DMS79 treated with DMSO at 0.1 percent for 48 hours (cell line): ENCODE data around the gene CUZD1.
A peak's percentile ranks its signal among the peaks of the same experiment; 100 is the strongest.
"Not testable (repeated sequence)": the region's sequence is repeated elsewhere in the genome, so short reads cannot be mapped to it uniquely, and the experiment has no call there.

ENCODE experiments used
- DNase-seq: peaks from one replicate; lab custom pipeline; 2025; lab: John Stamatoyannopoulos, UW

CUZD1 gene, protein sequence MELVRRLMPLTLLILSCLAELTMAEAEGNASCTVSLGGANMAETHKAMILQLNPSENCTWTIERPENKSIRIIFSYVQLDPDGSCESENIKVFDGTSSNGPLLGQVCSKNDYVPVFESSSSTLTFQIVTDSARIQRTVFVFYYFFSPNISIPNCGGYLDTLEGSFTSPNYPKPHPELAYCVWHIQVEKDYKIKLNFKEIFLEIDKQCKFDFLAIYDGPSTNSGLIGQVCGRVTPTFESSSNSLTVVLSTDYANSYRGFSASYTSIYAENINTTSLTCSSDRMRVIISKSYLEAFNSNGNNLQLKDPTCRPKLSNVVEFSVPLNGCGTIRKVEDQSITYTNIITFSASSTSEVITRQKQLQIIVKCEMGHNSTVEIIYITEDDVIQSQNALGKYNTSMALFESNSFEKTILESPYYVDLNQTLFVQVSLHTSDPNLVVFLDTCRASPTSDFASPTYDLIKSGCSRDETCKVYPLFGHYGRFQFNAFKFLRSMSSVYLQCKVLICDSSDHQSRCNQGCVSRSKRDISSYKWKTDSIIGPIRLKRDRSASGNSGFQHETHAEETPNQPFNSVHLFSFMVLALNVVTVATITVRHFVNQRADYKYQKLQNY

DNA sequence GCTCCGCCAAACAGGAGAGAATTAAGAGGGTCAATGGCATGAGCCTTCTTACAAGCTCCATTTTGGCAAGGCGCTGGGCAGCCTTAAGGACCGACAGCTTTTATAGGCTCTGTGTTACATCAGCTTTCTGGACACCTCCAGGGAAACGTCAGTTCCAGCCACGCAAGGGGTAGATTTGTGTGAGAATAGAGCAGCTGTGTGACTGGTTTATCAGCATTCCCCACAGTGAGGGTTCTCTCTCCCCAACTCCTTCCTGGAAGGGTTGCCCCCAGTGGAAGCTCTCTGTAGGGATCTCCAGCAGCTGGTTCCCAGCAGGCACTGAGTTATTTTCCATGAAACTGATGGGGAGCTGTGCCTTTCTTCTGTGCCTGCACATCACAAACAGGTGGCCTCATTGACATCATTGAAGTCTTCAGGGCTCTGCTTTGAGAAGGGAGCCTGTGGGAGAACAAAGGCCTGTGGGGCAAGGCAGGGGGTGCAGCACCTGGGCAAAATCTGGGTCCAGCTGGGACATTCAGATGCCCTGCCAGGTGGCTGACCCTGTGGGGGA, at the start of gene CUZD1:
Gene CUZD1 (minus strand): TSS at position 75 of the 550 bp plus-strand sequence. CDS start 14 bp downstream, at position 61.
- DNase-seq, result no peak

DNA sequence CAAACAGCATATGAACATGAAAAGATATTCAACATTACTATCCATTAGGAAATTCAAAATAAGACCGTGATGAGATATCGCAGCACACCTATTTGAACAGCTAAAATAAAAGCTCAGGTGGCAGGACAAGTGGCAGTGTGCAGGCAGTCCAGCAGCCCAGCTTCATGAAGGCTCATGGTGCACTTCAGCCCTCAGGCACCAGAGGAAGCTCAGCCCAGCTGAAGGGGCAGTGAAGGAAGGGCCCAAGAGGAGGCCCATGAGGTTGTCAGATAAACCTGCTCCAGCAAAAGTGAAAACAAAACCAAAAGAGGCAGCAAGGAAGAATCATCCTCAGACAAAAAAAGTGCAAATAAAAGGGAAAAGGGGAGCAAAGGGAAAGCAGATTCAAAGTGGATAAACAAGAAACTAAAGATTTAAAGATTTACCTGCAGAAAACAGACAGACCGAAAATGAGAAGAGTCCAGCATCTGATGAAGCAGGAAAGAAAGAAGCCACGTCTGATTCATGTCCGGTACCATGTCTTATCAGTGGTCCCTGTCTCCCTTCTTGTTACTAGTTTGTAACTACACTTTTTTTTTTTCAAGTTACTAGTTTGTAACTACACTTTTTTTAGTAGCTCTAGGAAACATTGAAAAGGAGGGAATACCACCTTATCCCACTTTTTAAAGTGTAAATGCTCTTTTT, 48.7 kb upstream of the CUZD1 start:
- DNase-seq, result no peak

DNA sequence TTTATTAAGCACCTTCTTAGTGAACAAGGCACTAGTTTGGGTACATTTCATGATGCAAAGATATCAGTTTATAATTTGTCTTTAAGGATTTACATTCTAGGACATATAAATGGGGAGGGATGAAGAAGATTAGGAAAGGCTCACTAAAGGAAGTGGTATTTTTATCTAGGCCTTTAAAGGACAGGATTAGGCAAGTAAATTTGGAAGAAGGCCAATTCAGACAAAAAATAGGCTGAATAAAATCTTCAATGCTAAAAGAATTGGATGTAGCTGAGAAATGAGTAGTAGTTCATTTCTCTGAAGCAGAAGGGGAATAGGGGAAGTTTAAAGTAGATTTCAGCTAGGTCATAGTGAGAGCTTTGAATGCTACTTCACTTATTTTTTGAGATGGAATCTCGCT, 38.5 kb upstream of the CUZD1 start:
- DNase-seq, result no peak

DNA sequence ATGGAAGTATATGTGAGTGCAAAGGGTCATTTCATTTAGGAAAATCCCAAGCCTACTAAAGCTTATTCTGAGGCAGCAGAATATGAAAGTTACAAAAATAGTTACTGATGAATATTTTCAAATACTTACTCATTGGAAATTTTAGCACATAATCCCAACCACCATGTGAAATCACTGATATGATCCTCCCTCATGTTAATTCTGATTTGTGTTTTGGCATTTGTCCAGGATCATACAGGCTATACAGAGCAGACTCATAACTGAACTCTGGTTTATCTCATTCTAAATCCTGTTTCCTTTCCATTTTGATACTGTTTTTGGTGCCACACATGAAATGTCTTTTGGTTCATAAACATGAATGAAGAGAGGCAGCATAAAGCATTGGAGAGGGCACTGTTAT, 37.1 kb upstream of the CUZD1 start:
- DNase-seq, result no peak

DNA sequence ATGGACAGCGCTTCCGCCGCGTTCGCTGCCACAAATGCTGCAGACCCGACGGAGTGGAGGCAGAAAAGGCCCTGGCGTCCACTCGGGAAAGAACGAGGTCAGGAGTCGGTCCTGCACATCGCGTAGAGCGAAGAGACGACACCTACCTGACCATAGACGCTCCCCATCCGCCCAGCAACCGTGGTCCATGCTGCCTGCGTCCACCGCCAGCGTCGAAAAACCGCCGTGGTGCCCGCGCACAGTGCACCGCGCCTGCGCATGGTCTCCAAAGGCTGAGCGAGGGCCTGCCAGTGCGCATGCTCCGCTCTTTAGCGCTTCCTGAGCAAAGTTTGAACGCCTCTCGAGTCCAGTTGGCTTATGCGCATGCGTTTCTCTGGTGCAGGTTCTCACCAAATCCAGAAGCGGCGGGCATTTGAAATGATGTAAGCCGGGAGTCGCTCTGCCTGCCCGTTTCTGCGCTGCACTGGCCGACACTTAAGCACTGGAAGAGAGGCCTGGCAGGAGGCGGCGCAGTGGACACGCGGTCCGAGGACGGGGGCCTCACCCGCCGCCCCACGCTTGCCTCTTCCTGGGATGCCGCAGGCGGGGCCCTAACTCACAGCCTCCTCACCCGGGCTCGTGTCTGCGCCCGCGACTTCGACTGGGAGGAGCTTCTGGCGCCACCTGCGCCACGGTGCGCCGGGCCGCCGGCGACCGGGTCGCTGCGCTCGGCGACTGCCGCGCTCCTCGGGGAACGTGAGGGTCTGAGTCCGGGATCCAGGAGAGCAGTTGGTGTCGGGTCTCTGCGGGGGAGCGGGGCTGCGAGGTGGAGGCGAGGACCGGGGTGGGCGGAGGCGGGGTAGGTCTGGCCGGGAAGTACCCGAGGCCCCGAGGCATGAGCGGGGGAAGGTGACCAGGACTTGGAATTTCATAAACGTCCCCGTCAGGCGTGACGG, 33.9 kb upstream of the CUZD1 start, which contains the start of gene FAM24B:
Gene FAM24B (minus strand): TSS at position 243 of the 935 bp plus-strand sequence. CDS start 29,066 bp downstream, outside the sequence.
- DNase-seq, result peak; percentile 83

DNA sequence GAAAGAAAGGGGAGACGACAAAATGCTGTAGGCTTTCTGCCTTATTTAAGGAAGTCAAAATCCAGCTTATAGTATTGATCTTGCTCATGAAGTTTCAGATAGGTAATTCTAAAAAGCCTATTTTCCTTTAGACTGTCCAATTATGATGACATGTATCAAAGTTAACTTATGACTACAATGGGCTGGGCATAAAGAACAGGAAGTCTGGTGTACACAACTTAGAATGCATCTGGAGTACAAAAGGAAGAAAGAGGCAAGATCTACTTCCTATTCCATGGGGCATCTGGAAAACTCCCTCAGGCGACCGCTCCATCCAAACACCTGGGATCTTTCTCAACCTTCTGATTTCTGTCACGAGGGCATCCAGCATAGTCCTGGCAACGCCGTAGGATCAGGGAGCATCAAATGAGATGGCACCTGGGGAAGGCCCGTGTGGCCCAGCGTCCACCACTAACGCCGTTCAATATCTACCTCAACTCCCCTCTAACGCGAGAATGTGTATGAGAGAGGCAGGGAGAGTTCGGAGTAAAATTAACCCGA, 33.2 kb upstream of the CUZD1 start:
- DNase-seq, result peak; percentile 19

DNA sequence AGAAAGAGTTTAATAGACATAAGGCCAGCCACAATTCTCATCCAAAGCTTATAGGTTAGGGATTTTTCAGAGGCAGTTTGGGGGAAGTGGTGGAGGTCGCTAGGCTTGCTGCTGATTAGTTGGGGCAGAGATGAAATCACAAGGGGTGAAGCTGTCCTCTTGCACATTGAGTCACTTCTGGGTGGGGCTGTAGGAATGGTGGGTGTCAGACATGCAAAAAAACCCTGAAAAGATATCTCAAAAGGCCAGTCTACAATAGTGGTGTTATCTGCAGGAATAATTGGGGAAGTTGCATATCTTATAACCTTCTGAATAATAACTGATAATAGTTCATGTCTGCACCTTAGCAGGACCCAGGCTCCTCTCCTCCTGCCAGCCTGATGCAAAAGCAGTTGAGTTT, 31.6 kb upstream of the CUZD1 start:
- DNase-seq, result no peak

DNA sequence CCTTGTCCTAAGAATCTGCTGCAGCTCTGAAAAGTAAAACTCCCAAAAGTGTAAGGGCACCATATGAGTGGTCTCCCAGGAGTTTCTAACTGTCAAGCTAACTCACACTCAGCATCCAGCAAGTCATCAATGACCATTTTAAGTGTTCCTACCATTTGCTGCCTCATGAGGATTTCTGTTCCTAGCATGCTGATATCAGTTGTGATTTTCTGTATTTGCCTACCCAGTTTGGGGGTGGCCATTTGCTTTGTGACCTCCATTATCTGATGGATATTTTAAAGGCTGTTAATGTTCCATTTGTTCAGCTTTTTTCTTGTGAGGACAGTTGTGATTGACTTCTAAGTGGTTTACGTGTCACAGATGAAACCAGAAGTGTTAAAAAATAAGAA, 30.8 kb upstream of the CUZD1 start:
- no peak for DNase-seq

DNA sequence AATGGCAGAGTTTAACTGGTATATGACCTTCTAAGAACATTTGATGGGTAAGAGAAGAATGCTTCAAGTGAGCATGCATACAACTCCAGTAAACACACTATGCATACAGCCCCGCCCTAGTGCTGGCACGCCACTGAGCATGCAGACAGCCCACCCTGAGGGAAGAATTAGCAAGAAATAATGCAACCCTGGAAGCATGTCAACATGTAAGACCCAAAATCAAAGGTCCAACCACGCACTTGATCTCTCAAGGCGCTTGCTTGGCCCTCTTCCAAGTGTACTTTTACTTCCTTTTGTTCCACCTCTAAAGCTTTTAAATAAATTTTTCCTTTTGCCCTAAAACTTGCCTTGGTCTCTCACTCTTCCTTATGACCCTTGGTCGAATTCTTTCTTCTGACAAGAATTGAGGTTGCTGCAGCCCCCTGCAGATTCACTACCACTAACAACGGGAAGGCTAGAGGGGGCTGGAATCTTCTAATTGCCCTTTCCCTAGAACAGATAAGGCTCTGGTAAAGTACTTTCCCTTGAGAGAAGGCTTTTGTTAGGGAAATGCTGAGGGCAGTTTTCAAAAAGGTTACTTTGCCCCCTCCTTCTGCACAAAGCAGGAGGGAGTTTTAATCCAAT, 30.3 kb upstream of the CUZD1 start:
- peak; percentile 90 for DNase-seq

DNA sequence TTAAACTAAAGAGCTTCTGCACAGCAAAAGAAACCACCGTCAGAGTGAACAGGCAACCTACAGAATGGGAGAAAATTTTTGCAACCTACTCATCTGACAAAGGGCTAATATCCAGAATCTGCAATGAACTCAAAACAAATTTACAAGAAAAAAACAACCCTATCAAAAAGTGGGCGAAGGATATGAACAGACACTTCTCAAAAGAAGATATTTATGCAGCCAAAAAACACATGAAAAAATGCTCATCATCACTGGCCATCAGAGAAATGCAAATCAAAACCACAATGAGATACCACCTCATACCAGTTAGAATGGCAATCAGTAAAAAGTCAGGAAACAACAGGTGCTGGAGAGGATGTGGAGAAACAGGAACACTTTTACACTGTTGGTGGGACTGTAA, 26.3 kb upstream of the CUZD1 start:
- not testable (repeated sequence) for DNase-seq

DNA sequence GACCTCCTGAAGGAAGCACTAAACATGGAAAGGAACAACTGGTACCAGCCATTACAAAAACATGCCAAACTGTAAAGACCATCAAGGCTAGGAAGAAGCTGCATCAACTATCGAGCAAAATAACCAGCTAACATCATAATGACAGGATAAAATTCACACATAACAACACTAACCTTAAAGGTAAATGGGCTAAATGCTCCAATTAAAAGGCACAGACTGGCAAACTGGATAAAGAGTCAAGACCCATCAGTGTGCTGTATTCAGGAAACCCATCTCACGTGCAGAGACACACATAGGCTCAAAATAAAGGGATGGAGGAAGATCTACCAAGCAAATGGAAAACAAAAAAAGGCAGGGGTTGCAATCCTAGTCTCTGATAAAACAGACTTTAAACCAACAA, 23.1 kb upstream of the CUZD1 start:
- DNase-seq, result not testable (repeated sequence)

DNA sequence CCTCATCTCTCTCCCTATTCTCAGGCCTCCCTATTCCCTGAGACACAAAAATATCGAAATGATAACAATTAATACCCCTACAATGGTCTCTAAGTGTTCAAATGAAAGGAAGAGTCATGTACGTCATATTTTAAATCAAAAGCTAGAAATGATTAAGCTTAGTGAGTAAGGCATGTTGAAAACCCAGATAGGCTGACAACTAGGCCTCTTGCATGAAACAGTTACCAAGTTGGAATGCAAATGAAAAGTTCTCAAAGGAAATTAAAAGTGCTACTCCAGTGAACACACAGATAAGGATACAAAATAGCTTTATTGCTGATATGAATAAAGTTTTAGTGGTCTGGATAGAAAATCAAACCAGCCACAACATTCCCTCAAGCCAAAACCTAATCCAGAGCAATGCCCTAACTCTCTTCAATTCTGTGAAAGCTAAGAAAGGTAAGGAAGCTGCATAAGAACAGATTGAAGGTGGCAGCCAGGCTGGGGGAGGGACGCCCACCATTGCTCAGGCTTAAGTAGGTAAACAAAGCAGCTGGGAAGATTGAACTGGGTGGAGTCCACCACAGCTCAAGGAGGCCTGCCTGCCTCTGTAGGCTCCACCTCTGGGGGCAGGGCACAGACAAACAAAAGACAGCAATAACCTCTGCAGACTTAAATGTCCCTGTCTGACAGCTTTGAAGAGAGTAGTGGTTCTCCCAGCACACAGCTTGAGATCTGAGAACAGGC, 21.3 kb upstream of the CUZD1 start:
- not testable (repeated sequence) for DNase-seq

DNA sequence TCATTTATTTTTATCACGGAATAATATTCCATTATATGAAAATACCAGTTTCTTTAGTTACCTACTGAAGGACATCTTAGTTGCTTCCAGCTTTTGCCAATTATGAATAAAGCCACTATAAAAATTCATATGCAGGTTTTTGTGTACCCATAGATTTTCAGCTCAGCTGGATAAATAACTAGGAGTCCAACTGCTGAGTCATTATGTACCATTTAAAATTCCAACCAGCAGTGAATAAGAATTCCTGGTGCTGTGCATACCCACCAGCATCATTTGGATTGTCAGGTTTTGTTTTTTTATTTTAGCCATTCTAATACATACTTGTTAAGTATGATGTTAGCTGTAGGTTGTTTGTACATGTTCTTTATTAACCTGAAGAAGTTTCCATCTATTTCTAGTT, 19.2 kb upstream of the CUZD1 start:
- DNase-seq, result no peak

DNA sequence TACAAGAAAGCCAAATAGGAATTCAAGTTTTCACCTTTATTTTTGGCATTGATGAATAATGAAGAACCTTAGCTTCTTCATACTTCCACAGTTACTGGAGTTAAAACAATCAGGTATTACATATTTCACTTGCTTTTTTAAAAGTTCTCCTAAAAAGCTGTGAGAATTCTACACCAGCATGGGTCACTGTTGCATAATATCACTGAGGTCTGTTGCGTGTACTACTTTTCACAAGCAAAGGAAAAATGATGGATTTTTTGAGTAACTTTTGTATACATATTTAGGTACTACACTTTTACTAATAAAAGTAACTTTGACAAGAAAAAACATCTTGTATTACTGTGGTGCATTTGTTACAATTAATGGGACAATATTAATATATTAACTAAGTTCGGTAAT, 18.5 kb upstream of the CUZD1 start:
- DNase-seq, result no peak

DNA sequence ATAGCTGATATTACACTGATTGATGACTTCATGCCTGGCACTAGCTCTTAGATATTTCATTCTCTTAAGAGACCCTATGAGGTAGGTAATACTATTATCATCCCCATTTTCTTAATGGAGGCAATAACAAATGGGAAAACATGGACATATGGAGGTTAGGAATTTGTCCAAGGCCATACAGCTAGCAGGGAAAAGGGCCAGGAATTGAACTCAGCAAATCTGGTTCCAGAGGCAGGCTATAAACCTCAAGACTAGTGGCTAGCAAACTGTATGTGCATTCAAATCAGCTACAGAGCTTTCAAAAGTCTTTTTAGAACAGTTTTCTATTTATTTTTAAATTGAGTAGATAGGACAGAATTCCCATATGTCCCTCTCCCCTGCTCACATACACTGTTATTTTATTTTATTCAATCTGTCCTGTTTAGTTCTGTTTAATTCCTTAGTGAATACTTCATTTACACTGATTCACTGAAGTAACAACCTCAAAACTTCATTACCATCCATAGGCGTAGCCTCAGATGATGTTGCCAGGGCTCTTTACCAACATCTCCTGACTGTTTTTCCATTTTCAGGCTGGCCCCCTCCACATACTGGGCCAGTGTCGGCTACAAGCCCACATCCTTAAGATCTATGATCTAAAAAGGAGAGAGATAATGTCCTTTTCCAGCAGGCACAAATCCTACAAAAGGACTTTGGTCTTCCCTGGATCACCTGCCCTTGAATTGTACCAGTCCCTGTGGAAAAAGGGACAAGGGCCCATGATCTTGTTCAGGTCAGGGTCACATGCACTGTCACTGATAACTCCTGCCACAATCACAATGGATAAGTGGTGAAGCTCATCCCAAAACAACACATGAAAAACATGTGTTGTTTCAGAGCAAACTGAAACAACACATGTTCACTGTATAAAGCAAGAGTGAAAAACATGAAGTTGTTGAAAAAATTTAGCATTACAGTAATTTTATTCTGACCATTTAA, 17.8 kb upstream of the CUZD1 start:
- no peak for DNase-seq

DNA sequence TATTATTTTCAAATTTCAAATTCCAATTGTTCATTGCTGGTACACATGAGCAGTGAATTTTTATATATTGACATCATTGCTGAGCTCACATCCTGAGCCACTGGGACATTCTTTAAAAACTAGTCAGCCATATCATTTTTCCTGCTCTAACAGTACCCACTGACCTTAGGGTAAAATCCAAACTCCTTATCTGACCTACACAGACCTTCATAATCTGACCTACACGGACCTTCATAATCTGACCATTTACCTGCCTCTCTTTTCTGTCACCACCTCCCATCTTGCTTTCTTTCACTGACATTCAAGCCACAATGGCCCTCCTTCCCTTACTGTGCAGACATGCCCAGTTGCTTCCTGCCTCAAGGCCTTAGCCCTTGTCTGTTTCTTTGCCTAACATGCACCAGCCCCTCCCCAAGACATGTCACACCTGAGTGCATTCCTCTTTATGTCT, 16.1 kb upstream of the CUZD1 start:
- no peak for DNase-seq

DNA sequence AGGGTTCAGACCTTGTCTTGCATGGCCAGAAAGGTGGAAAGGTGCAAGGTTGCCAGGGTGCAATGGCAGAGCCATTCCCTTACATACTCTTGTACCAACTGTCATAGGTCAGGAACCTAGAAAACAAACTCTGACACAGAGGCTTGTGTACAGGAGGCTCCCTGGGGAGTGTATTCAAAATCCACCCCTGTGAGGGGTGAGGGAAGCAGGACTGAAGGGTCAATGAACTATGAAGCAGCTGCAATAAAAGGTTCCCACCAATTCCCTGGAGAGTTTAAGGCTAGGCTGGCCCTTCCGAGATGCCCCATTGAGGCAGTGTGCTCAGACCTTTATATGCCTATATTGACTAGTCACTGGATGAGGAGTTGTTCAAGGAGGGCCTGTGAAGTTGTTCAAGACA, 13.9 kb upstream of the CUZD1 start:
- DNase-seq, result no peak

DNA sequence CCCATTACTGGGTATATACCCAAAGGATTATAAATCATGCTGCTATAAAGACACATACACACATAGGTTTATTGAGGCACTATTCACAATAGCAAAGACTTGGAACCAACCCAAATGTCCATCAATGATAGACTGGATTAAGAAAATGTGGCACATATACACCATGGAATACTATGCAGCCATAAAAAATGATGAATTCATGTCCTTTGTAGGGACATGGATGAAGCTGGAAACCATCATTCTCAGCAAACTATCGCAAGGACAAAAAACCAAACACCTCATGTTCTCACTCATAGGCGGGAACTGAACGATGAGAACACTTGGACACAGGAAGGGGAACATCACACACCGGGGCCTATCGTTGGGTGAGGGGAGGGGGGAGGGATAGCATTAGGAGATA, 12.4 kb upstream of the CUZD1 start:
- not testable (repeated sequence) for DNase-seq

DNA sequence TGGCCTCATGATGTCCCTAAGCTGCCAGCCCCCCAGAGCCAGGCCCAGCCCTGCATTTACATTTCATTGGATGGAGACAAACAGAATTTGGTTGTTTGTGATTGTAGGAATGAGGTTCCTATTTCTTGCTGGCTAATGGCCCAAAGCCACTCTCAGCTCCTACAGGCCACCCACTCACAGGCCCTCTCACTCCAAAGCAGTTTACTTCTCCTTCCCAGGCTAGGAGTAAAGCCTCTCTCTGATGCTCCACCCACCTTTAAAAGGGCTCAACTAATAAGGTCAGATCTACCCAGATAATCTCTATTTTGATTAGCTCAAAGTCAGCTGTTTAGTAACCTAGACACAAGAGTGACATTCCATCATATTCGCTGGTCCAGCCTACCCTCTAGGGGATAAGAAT, 11.2 kb upstream of the CUZD1 start:
- no peak for DNase-seq
